ENCODE measurements around the gene APOL6.

The APOL6 gene

DNA sequence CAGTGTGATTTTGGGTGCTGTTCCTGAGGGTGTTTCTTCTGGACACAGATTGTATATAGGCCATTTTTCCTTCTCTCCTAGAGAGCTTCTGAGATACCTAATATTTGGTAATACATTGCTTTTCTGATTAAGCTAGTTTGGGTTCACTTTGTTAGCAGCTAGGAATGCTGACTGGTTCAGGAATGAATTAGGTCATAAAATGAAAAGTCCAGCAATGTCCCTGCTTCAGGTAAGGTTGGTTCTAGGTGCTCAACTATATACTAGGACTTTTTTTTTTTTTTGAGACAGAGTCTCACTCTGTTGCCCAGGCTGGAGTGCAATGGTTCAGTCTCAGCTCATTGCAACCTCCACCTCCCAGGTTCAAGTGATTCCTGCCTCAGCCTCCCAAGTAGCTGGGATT lies 36.5 kb downstream of the APOL6 start:
- no peak for DNase-seq (ENCODE audit: low read depth)
- no peak overlapping the region for H3K4me3 ChIP-seq (ENCODE audit: low read length)
- TF ChIP-seq, protein P1, sequence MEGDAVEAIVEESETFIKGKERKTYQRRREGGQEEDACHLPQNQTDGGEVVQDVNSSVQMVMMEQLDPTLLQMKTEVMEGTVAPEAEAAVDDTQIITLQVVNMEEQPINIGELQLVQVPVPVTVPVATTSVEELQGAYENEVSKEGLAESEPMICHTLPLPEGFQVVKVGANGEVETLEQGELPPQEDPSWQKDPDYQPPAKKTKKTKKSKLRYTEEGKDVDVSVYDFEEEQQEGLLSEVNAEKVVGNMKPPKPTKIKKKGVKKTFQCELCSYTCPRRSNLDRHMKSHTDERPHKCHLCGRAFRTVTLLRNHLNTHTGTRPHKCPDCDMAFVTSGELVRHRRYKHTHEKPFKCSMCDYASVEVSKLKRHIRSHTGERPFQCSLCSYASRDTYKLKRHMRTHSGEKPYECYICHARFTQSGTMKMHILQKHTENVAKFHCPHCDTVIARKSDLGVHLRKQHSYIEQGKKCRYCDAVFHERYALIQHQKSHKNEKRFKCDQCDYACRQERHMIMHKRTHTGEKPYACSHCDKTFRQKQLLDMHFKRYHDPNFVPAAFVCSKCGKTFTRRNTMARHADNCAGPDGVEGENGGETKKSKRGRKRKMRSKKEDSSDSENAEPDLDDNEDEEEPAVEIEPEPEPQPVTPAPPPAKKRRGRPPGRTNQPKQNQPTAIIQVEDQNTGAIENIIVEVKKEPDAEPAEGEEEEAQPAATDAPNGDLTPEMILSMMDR (IDR thresholded peaks at IDR 0.05; ENCODE audit: insufficient read depth, low read depth, low read length, missing control alignments) = no peak

DNA sequence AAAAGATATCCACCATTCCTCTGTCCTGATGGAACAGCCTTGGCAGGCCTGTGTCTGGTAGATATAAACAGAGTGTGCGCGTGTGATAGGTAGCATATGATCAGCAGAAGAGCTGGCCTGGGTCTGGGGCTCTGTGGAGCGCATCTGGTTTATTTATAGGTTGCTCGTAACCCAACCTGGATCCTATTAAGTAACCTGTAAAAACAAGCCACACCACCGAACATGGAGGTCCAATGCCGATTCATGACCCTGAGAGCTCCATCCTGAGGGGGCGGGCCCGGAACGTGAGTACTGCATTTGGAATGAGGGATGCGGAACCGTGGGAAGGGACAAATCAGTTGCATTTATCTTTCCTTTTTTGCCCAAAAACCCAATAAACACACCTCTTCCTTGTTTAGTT lies 37.5 kb downstream of the APOL6 start:
- DNase-seq (ENCODE audit: low read depth) = peak; percentile 27
- TF ChIP-seq, protein P1 (IDR thresholded peaks at IDR 0.05; ENCODE audit: insufficient read depth, low read depth, low read length, missing control alignments) = no peak
- H3K4me3 ChIP-seq (ENCODE audit: low read length) = no peak overlapping the region

DNA sequence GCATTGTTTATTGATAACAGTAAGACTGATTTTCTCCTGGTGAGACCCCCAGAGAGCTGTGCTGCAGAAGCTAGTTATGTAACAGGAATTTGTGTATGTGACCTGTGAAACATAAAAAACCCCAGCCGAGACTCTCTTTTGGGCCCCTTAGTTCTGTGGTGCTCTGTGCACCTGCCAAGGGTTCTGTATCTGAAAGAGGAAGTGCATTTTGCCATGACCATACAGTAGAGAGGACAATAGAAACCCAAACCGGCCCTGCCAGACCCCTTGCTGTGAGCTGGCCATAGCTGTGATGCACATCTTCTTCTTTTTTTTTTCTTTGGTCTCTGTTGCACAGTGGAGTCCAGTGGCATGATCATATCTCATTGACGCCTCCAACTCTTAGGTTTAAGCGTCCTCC lies 38.1 kb downstream of the APOL6 start:
- no peak overlapping the region for H3K4me3 ChIP-seq (ENCODE audit: low read length)
- TF ChIP-seq, protein P1 (IDR thresholded peaks at IDR 0.05; ENCODE audit: insufficient read depth, low read depth, low read length, missing control alignments) = no peak
- no peak for DNase-seq (ENCODE audit: low read depth)

DNA sequence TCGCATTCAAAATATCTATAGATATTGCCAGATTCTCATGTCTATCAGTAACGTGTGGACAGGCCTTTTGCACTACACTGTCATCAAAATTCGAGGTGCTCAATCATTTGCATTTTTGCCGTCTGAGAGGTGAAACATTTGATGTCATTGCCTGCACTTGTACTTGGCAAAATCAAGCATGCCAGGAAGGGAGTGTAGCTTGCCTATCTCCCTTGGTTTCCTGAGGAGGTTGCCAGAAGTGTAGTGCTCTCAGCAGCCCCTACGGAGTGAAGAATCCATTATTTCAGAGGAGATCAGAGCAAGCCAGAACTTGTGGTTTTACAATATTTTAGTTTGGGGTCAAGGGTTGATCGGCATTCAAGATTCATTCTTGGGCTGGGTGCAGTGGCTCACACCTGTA lies 39.2 kb downstream of the APOL6 start:
- no peak for DNase-seq (ENCODE audit: low read depth)
- no peak overlapping the region for H3K4me3 ChIP-seq (ENCODE audit: low read length)
- TF ChIP-seq, protein P1 (IDR thresholded peaks at IDR 0.05; ENCODE audit: insufficient read depth, low read depth, low read length, missing control alignments) = no peak

DNA sequence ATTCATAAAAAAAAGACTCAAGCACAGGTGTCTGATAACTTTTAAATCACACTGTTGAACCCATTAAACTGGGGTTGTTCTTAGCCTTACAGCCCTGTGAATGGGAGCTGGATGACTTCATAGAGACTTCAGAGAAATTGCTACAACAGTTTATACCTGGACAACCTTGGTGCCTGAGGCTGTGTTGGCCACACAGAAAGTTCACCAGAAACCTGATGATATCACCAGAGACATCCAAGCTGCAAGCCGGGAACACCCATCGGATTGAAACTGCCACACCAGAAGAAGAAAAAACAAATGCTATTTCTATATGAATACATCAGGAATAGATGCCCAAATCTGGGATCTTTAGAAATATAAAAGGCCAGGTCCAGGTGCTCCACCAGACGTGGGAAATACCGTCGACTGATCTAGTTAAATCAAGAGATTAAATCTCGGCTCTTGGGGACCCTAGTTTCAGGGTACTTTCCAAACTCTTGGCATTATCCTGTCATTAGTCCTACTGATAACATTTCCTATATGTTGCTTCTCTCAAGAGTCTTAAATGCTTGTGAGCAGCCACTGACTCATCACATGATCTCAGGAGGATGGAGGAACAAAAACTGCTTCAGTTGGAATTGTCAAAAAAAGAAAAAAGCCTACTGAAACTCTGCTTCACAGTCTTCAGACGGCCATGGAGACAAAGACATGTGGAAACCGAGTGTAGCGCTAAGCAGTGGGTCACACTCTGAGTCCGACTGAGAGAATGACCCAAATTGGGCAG lies 40.8 kb downstream of the APOL6 start:
- no peak overlapping the region for H3K4me3 ChIP-seq (ENCODE audit: low read length)
- TF ChIP-seq, protein P1 (IDR thresholded peaks at IDR 0.05; ENCODE audit: insufficient read depth, low read depth, low read length, missing control alignments) = no peak
- DNase-seq (ENCODE audit: low read depth) = peak; percentile 57

DNA sequence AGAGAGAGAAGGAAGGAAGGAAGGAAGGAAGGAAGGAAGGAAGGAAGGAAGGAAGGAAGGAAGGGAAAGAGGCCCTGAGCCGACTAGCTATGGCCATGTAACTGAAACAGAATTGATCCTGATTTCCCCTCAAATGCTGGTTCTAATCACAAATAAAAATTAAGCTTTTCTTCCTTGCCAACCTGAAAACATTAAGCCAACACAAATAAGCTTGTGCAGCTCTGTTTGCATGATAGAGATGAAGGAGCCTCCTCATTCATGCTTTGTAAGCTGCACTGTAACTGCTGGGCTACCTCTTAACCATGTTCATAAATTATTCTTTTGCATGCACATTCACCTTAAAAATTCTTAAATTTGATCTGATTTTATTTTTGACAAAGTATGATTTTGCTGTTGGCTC lies 41.8 kb downstream of the APOL6 start:
- no peak for DNase-seq (ENCODE audit: low read depth)
- no peak overlapping the region for H3K4me3 ChIP-seq (ENCODE audit: low read length)
- TF ChIP-seq, protein P1 (IDR thresholded peaks at IDR 0.05; ENCODE audit: insufficient read depth, low read depth, low read length, missing control alignments) = no peak

DNA sequence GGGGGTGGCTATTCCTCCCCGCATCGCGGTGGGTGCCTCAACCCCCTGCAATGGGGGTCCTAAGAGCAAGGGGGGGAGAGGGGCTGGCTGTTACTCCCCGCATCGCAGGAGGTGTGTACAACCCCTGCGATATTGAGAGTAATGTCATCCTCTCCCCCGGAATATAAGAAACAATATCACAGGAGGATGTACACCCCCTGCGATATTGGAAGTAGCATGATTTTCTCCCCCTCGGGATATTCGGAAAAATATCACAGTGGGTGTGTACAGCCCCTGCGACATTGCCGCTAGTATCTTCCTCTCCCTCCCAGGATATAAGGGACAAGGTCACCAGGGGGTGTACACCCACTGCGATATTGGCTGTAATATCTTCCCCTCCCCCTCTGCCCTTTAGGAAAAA lies 47.0 kb downstream of the APOL6 start:
- no peak overlapping the region for H3K4me3 ChIP-seq (ENCODE audit: low read length)
- TF ChIP-seq, protein P1 (IDR thresholded peaks at IDR 0.05; ENCODE audit: insufficient read depth, low read depth, low read length, missing control alignments) = no peak
- DNase-seq (ENCODE audit: low read depth) = no peak

Measured in epithelial cell of esophagus (primary cell).